Loucy (cell line): ENCODE data around the gene LIN9.

Experiments used
- H2AFZ ChIP-seq: fragments of 200-600 bp; sonication (generic); 2 replicates; pipeline ENCODE4 v1.6.0; 2016; ENCODE audit warnings: antibody characterized with exemption, mild to moderate bottlenecking, low read length, moderate library complexity
- H3F3A ChIP-seq: fragments of 200-600 bp; 2 replicates; pipeline ENCODE4 v1.6.0; 2016; ENCODE audit warnings: antibody characterized with exemption, low read depth, mild to moderate bottlenecking
- H3K27me3 ChIP-seq: fragments of 200-600 bp; sonication (generic); 2 replicates; pipeline ENCODE4 v1.6.1; 2014; ENCODE audit warnings: low read length, mild to moderate bottlenecking; ENCODE audit not compliant: insufficient read depth, poor library complexity, severe bottlenecking
- H3K36me3 ChIP-seq: fragments of 200-600 bp; sonication (generic); 2 replicates; pipeline ENCODE4 v1.6.1; 2016; ENCODE audit warnings: low read length; ENCODE audit not compliant: insufficient read depth
- H3K4me1 ChIP-seq: fragments of 200-600 bp; sonication (generic); 2 replicates; pipeline ENCODE4 v1.5.1; 2014; ENCODE audit warnings: low read length, mild to moderate bottlenecking; ENCODE audit not compliant: insufficient read depth, poor library complexity, severe bottlenecking
- H3K4me2 ChIP-seq: fragments of 200-600 bp; sonication (generic); 2 replicates; pipeline ENCODE4 v1.6.0; 2014; ENCODE audit warnings: antibody characterized with exemption, low read length, low read depth, mild to moderate bottlenecking; ENCODE audit not compliant: poor library complexity, severe bottlenecking
- H3K4me3 ChIP-seq: fragments of 200-600 bp; sonication (generic); 2 replicates; pipeline ENCODE4 v1.5.1; 2014; ENCODE audit warnings: low read length, mild to moderate bottlenecking, mixed read lengths; ENCODE audit not compliant: poor library complexity, severe bottlenecking
- H3K79me2 ChIP-seq: fragments of 200-600 bp; sonication (generic); 2 replicates; pipeline ENCODE4 v1.6.1; 2014; ENCODE audit warnings: low read length; ENCODE audit not compliant: insufficient read depth
- H3K9ac ChIP-seq: fragments of 200-600 bp; sonication (generic); 2 replicates; pipeline ENCODE4 v1.6.0; 2014; ENCODE audit warnings: mild to moderate bottlenecking, low read depth, low read length, moderate library complexity; ENCODE audit not compliant: poor library complexity, severe bottlenecking
- H3K9me2 ChIP-seq: fragments of 200-600 bp; sonication (generic); replicated peaks from 2 replicates; pipeline ENCODE4 v1.6.1; 2016; ENCODE audit warnings: low read depth, low read length, mixed read lengths
- H3K9me3 ChIP-seq: fragments of 200-600 bp; sonication (generic); 2 replicates; pipeline ENCODE4 v1.6.1; 2014; ENCODE audit warnings: mild to moderate bottlenecking, antibody characterized with exemption, low read length, low read depth; ENCODE audit not compliant: insufficient read depth
- H4K20me1 ChIP-seq: fragments of 200-600 bp; sonication (generic); 2 replicates; pipeline ENCODE4 v1.6.0; 2014; ENCODE audit warnings: antibody characterized with exemption, low read length, mild to moderate bottlenecking; ENCODE audit not compliant: insufficient read depth, poor library complexity, severe bottlenecking
- CTCF ChIP-seq: fragments of 200-600 bp; sonication (generic); conservative IDR thresholded peaks from 2 replicates; pipeline ENCODE4 v1.5.1; 2014; ENCODE audit warnings: mild to moderate bottlenecking, antibody characterized with exemption, low read length
- EZH2phosphoT487 ChIP-seq: fragments of 200-600 bp; IDR thresholded peaks from 2 replicates; pipeline ENCODE4 v1.6.1; 2018; ENCODE audit warnings: antibody characterized with exemption, mild to moderate bottlenecking, moderate library complexity, borderline replicate concordance

LIN9 gene

GRCh38 chr1:226187019-226187322, 122.0 kb downstream of the LIN9 start:
- peaks cover 55% of the 10 kb centered on the region for H3K79me2 ChIP-seq
- H3K36me3 ChIP-seq, result no peaks in the 10 kb centered on the region
- H3F3A ChIP-seq, result peaks cover 2% of the 10 kb centered on the region; the same call in 1 of the 2 replicates
- no peaks in the 10 kb centered on the region for H3K9me2 ChIP-seq
- H3K9me3 ChIP-seq, result no peaks in the 10 kb centered on the region
- H3K9ac ChIP-seq, result peak overlapping the region; percentile 97
- peaks cover 35% of the 10 kb centered on the region for H4K20me1 ChIP-seq
- peak overlapping the region; percentile 98 for H3K4me2 ChIP-seq
- peaks cover 34% of the 10 kb centered on the region for H3K4me1 ChIP-seq
- TF ChIP-seq EZH2phosphoT487, result no peak
- no peak for TF ChIP-seq CTCF
- no peaks in the 10 kb centered on the region for H3K27me3 ChIP-seq
- H3K4me3 ChIP-seq, result peak overlapping the region; percentile 99
- peak overlapping the region; percentile 99 for H2AFZ ChIP-seq

- Histone ChIP-seq H3K9me2 (no peaks in the 10 kb centered on the region), H3K4me2 (peak within 1 kb of the TSS; percentile 98), H3K27me3 (no peaks in the 10 kb centered on the region), H4K20me1 (peaks cover 40% of the 10 kb centered on the region), H3K9ac (peak within 1 kb of the TSS; percentile 97), H3K79me2 (peaks cover 61% of the 10 kb centered on the region), H2AFZ (peak within 1 kb of the TSS; percentile 99), H3K4me3 (peak within 1 kb of the TSS; percentile 99), H3K36me3 (no peaks in the 10 kb centered on the region), H3K4me1 (peaks cover 39% of the 10 kb centered on the region), H3K9me3 (no peaks in the 10 kb centered on the region), H3F3A (peaks cover 2% of the 10 kb centered on the region; the same call in 1 of the 2 replicates)
- TF ChIP-seq CTCF, result no peak
- no peak for TF ChIP-seq EZH2phosphoT487
These were observed 122.6 kb downstream of the LIN9 start, which contains the start of gene ACBD3 for GRCh38 chr1:226186124-226187018. TSS of gene ACBD3 (minus strand) at chr1:226186741. CDS start at chr1:226186675, 66 bp downstream.

- H4K20me1 ChIP-seq, result peaks cover 45% of the 10 kb centered on the region
- H3K79me2 ChIP-seq, result peaks cover 71% of the 10 kb centered on the region
- H3K9me3 ChIP-seq, result no peaks in the 10 kb centered on the region
- peaks cover 2% of the 10 kb centered on the region; the same call in 1 of the 2 replicates for H3F3A ChIP-seq
- H3K27me3 ChIP-seq, result no peaks in the 10 kb centered on the region
- peaks cover 44% of the 10 kb centered on the region for H3K4me1 ChIP-seq
- no peaks in the 10 kb centered on the region for H3K36me3 ChIP-seq
- peak overlapping the region; percentile 97 for H3K9ac ChIP-seq
- H3K4me3 ChIP-seq, result peak overlapping the region; percentile 99
- H2AFZ ChIP-seq, result no peak overlapping the region
- peak overlapping the region; percentile 96 for H3K4me2 ChIP-seq
- TF ChIP-seq EZH2phosphoT487 (no peak), CTCF (no peak)
- no peaks in the 10 kb centered on the region for H3K9me2 ChIP-seq
These were observed 123.6 kb downstream of the LIN9 start for GRCh38 chr1:226185141-226186036.
